Measurements from ENCODE around the gene ZSCAN25.

DNA sequence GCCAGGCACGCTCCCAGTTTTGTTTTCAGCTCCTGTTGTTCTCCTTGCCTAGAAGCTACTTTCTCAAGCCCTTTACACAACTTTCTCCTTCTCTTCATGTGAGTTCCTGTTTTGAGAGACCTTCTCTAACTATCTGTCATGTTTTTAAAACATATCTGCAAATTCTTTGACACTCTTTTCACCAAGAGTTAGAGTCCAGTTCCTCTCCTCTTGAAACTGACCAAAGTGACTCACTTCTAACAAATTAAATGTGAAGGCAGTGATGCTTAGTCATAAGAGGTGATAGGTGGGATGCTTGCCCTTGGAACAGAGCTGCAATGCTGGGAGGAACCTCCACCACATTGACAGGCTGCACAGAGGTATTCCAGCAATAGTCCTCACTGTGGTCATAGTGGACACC, 25.3 kb downstream of the ZSCAN25 start:
- TF ChIP-seq EZH2 (IDR thresholded peaks at IDR 0.05; ENCODE audit: borderline replicate concordance, insufficient read depth, low read length, poor library complexity, severe bottlenecking) = no peak
- TF ChIP-seq CTCF (IDR thresholded peaks at IDR 0.05; ENCODE audit: poor library complexity, severe bottlenecking) = no peak
- no peak for TF ChIP-seq POLR2AphosphoS5 (IDR thresholded peaks at IDR 0.05)
- TF ChIP-seq REST (IDR thresholded peaks at IDR 0.05; ENCODE audit: borderline replicate concordance) = no peak
- TF ChIP-seq EP300 (conservative IDR thresholded peaks at IDR 0.05; ENCODE audit: poor library complexity, severe bottlenecking) = no peak
- no peak for TF ChIP-seq MXI1 (conservative IDR thresholded peaks at IDR 0.05; ENCODE audit: poor library complexity, severe bottlenecking)
- TF ChIP-seq TAF1 (IDR thresholded peaks at IDR 0.05; ENCODE audit: low read depth) = no peak
- no peak for TF ChIP-seq SMC3 (conservative IDR thresholded peaks at IDR 0.05; ENCODE audit: poor library complexity)
- no peak for TF ChIP-seq RAD21 (conservative IDR thresholded peaks at IDR 0.05)

Measured in neural cell (in vitro differentiated cells).